HG03064 (cell line): ENCODE data around the gene HOXB2.

ENCODE experiments used
- ATAC-seq: cut with Tn5 transposase; IDR thresholded peaks from one replicate; pipeline ENCODE4 v1.9.1; 2021; ENCODE audit warnings: low read depth; ENCODE audit not compliant: unreplicated experiment

The HOXB2 gene

GRCh38 chr17:48554412-48555257 lies 9.7 kb upstream of the HOXB2 start:
- no peak for ATAC-seq

GRCh38 chr17:48553826-48554225 lies 8.9 kb upstream of the HOXB2 start:
- no peak for ATAC-seq

GRCh38 chr17:48553190-48553547 lies 8.3 kb upstream of the HOXB2 start:
- no peak for ATAC-seq

- ATAC-seq = no peak
Measured at GRCh38 chr17:48552466-48553189, 7.7 kb upstream of the HOXB2 start.

- no peak for ATAC-seq
Measured at GRCh38 chr17:48551596-48552465, 6.9 kb upstream of the HOXB2 start.

GRCh38 chr17:48551214-48551555 lies 6.3 kb upstream of the HOXB2 start:
- ATAC-seq = no peak

GRCh38 chr17:48550502-48551213 lies 5.7 kb upstream of the HOXB2 start:
- no peak for ATAC-seq

- ATAC-seq = no peak
Measured at GRCh38 chr17:48549914-48550501, 5.1 kb upstream of the HOXB2 start.

GRCh38 chr17:48549281-48549630 lies 4.3 kb upstream of the HOXB2 start:
- no peak for ATAC-seq

- ATAC-seq = no peak
Measured at GRCh38 chr17:48548523-48549280, 3.8 kb upstream of the HOXB2 start.

GRCh38 chr17:48547808-48548522 lies 3.1 kb upstream of the HOXB2 start:
- ATAC-seq = no peak

GRCh38 chr17:48546924-48547807 lies 2.3 kb upstream of the HOXB2 start:
- no peak for ATAC-seq

- no peak for ATAC-seq
Measured at GRCh38 chr17:48546137-48546923, 1.4 kb upstream of the HOXB2 start.

- ATAC-seq = no peak
Measured at GRCh38 chr17:48545539-48545938, 630 bp upstream of the HOXB2 start.

- ATAC-seq = no peak
Measured at GRCh38 chr17:48544349-48545021, 424 bp downstream of the HOXB2 start.

GRCh38 chr17:48543854-48544348 lies 1.0 kb downstream of the HOXB2 start:
- no peak for ATAC-seq
